Medulla oblongata (tissue), 1 donor: Measurements from ENCODE around the gene IFIT1.
A peak's percentile ranks its signal among the peaks of the same experiment; 100 is the strongest.
"Not testable (repeated sequence)": the region's sequence is repeated elsewhere in the genome, so short reads cannot be mapped to it uniquely, and the experiment has no call there.

ENCODE experiments used
- DNase-seq: peaks from one replicate; pipeline ENCODE4 v3.0.0-alpha.2; 2015; ENCODE audit errors: extremely low spot score

Gene IFIT1

DNA sequence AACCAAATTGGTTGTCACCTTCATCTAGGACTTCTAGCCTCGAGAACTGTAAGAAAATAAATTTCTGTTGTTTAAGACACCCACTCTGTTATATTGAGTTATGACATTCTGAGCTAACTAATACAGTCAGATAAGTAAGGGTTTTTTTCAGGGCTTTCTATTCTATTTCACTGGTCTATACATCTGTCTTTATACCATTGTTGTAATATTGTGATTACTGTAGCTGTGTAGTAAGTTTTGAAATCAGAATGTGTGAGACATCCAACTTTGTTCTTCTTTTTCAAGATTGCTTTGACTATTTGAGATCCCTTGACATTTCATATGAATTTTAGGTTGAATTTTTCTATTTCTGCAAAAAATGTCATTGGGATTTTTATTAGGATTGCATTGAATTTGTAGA lies 7.5 kb downstream of the IFIT1 start:
- no peak for DNase-seq

DNA sequence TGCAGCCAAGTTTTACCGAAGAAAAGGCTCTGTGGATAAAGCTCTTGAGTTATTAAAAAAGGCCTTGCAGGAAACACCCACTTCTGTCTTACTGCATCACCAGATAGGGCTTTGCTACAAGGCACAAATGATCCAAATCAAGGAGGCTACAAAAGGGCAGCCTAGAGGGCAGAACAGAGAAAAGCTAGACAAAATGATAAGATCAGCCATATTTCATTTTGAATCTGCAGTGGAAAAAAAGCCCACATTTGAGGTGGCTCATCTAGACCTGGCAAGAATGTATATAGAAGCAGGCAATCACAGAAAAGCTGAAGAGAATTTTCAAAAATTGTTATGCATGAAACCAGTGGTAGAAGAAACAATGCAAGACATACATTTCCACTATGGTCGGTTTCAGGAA lies 10.6 kb downstream of the IFIT1 start:
- no peak for DNase-seq

DNA sequence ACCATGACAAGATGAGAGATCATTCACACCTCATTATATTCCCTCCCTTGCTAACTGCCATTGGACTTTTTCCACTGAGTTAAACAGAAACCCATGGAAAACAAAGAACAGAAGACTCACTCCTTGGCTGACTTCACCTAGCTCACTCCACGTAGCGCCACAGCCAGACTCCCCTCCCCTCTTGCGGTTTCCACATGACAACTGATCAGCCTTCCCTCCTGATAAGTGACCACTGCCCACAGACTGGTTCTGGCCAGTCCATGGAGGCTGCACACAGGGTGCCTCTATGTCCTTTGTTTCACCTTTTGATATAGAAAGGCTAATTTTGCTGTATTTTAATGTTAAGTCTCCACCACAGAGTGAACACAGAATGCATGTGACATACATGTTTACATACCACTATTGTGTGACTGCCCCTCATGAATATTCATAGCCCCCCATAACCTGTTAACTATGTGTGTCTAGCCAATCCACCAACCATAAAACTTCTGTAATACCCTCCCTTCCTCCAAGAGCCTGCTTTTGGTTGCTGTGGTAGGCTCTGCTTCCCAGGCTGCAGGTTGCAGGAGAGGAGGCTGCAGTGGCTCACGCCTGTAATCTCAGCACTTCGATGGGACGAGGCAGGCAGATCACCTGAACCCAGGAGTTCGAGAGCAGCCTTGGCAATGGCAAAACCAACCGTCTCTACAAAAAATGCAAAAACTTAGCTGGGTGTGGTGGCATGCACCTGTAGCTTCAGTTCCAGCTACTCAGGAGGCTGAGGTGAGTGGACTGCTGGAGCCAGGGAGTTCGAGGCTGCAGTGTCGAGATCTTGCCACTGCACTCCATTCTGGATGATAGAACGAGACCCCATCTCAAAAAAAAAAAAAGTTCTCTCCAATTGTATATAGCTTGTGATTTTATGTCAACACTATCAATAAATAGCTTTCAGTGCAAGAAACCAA lies 12.0 kb downstream of the IFIT1 start:
- no peak for DNase-seq

DNA sequence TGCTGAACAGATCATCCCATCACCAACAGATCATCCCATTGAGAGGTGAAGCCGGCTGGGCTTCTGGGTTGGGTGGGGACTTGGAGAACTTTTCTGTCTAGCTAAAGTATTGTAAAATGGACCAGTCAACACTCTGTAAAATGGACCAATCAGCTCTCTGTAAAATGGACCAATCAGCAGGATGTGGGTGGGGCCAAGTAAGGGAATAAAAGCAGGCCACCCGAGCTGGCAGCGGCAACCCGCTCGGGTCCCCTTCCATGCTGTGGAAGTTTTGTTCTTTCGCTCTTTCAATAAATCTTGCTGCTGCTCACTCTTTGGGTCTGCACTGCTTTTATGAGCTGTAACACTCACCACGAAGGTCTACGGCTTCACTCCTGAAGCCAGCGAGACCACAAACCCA lies 13.8 kb downstream of the IFIT1 start:
- not testable (repeated sequence) for DNase-seq

DNA sequence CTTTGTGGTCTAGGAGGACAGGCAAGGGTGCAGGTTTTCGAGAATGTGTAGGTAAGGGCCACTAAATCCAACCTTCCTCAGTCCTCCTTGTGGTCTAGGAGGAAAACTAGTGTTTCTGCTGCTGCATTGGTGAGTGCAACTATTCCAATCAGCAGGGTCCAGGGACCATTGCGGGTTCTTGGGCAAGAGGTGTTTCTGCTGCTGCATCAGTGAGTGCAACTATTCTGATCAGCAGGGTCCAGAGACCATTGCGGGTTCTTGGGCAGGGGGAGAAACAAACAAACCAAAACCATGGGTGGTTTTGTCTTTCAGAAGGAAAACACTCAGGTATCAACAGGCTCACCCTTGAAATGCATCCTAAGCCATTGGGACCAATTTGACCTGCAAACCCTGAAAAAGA lies 15.4 kb downstream of the IFIT1 start:
- DNase-seq: not testable (repeated sequence)

DNA sequence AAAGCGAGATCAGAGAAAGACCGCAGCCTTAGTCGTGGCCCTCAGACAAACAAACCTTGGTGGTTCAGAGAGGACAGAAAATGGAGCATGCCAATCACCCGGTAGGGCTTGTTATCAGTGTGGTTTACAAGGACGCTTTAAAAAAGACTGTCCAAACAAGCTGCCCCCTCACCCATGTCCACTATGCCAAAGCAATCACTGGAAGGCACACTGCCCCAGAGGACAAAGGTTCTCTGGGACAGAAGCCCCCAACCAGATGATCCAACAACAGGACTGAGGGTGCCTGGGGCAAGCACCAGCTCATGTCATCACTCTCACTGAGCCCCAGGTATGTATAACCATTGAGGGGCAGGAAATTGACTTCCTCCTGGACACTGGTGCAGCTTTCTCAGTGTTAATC lies 16.9 kb downstream of the IFIT1 start:
- DNase-seq: not testable (repeated sequence)

DNA sequence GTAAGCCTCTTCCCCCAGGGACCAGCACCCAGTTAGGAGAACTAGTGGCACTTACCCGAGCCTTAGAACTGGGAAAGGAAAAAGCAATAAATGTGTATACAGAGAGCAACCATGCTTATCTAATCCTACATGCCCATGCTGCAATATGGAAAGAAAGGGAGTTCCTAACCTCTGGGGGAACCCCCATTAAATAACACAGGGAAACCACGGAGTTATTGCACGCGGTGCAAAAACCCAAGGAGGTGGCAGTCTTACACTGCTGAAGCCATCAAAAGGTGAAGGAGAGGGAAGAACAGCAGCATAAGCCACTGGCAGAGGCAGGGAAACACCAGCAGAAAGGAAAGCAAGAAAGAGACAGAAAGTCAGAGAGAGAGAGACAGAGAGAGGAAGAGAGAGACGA lies 18.1 kb downstream of the IFIT1 start:
- DNase-seq: not testable (repeated sequence)

DNA sequence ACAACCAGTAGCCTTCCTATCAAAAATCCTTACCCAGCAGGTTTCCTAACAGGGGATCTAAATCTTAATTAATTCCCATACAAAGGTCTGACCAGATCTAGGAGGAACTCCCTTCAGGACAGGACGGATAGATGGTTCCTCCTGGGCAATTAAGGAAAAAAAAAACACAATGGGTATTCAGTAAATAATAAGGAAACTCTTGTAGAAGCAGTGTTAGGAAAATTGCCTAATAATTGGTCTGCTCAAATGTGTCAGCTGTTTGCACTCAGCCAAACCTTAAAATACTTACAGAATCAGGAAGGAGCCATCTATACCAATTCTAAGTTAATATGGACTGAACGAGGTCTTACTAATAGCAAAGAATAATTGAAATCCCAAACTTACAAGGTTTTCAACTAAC lies 18.7 kb downstream of the IFIT1 start:
- not testable (repeated sequence) for DNase-seq

DNA sequence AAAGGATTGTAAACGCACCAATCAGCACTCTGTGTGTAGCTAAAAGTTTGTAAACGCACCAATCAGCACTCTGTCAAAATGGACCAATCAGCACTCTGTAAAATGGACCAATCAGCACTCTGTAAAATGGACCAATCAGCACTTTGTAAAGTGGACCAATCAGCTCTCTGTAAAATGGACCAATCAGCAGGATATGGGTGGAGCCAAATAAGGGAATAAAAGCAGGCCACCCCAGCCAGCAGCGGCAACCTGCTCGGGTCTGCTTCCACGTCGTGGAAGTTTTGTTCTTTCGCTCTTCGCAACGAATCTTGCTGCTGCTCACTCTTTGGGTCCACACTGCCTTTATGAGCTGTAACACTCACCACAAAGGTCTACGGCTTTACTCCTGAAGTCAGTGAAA lies 19.9 kb downstream of the IFIT1 start:
- DNase-seq: not testable (repeated sequence)

DNA sequence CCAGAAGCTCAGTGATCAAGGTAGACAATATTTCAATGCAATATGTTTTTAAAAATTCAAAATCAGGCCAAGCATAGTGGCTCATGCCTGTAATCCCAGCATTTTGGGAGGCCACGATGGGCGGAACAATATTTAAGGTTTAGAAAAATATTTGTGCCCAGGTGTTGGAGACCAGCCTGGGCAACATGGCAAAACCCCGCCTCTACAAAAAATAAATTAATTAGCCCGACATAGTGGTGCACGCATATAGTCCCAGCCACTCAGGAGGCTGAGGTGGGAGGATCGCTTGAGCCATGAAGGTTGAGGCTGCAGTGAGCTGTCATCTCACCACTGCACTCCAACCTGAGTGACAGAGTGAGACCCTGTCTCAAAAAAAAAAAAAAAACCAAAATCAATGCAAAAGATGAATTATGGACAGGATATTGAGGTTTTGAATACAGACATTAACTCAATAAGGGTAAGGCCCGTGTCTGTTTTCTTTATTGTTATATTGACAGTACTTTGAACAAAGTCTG lies 21.0 kb downstream of the IFIT1 start:
- DNase-seq: no peak

DNA sequence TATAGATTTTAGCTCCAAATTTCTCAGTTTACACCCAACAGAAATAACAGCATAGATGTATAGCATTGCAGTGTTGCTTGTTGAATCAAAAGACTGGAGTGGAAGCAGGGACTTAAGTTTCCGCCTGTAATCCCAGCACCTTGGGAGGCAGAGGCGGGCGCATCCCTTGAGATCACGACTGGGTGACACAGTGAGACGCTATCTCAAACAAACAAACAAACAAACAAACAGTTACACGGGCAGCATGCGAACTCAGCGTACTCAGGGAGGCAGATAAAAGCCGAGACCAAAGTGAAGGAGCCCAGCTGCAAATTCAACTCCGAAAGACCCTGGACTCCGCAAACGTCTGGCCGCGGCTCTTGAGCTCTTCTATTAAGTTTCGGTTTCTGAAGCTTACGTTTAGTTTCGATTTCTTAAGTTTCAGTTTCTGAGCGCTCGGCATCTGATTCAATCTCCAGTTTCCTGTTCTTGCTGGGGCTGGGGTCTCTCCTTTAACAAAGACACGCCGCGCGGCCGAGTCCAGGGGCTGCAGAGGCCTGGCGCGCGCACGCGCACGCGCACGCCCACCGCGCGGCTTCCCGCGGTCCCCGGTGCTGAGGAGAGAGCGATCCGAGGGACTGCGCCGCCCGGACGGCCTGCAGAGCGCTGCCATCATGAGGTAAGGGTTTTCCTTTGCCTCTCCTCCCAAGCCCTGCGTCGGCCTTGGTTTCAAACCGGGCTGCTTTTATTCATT lies 21.9 kb downstream of the IFIT1 start, which contains the start of gene IFIT5:
TSS of gene IFIT5 (plus strand) at position 423 of the 733 bp plus-strand sequence. CDS start at position 654, 231 bp downstream.
- peak; percentile 79 for DNase-seq

DNA sequence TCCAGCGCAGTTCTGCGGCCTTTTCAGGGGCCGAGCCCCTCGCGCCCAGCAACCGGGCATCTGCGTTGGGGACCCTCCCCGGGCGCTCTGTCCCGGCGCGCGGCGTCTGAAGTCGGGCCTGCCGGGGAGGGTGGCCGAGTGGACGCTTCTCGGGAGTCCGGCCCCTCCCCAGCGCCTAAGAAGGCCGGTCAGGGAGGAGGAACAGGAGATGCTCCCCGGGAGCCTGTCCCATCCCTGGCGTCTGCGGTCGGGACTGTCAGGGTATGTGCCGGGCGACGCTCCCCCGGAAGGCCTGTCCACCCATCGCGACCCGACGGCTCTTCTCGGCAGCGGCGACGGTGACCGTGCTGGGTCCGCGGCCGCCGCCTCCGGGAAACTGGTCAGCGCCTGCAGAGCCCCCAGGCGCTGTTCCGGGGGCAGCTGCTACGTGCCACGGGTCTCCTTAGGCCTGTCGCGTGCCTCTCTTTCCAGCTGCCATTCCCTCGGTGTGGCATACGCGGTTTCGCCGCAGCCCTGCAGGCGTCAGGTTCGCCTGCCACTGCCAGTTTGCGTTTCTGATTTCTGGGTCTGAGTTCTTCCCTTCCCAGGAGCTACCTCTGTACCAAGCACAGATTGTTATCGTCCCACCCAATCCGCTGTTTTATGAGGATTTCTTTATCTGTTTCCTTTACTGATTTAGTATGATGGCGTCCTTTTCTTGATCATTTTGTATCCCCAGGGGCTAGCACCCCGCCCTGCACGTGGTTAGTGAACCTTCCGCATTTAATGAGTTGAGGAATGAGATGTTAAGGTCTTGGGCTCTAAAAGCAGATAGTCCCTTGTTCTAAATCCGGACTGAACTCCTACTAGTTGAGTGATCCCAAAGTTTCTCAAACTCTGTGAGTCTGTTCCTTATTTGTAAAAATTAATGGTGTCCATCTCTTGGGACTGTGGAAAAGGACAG lies 22.7 kb downstream of the IFIT1 start:
- DNase-seq: peak; percentile 64

DNA sequence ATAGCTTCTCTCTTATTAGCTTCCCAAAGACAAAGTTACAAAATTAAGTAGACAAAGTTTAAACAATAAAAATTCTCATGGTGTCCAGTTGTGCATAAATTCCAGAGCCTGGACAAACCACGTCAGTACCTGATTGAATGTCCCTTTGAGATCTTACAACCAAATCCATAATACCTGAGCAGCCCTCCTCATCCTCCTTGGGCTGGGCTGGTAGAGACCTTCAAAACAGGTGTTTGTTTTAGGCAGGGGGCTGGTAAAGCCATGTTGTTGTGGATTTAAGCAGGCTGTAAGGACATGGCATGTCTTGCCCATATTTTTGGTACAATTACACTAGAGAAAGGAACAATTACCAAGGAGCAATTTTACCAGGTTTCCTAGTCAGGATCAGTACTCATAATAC lies 24.0 kb downstream of the IFIT1 start:
- no peak for DNase-seq

DNA sequence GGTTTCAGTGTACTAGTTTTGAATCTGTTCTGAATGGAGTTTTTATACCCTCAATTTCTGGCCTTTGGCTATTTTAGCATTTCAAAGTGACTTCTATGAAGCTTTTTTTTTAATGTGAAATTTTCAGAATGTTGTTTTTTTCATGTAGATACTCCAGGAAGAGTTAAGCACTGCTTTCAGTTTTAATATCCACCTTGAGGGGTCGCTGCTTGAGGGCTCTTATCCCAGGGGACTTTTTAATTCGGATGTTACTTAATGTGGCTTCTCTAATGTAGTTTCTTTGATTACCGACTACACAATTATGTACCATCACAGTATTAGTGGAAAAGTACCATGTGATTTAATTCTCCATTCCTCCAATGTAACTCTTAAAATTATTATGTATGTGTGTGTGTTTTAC lies 27.1 kb downstream of the IFIT1 start:
- DNase-seq: no peak

DNA sequence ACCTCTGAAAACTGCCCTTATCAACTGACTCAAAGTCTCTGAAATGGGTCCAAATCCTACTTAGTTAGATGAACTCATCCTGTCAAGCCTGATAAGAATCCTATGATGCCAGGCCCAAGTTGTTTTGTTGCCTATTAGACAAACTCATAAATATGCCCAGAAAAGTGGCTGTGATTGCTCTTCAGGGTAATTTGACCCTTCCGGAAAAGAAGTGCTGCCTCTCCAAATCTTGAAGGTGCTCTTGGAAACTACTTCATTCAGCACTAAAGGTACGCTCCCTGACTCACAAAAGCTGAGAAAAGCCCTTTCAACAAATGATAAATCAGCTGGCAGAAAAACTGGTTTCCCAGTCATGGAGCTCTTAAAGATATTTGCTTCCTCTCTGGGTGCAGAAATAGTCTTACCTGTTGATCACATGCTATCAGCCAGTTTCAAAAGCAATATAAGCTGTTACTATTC lies 28.6 kb downstream of the IFIT1 start:
- DNase-seq: no peak

DNA sequence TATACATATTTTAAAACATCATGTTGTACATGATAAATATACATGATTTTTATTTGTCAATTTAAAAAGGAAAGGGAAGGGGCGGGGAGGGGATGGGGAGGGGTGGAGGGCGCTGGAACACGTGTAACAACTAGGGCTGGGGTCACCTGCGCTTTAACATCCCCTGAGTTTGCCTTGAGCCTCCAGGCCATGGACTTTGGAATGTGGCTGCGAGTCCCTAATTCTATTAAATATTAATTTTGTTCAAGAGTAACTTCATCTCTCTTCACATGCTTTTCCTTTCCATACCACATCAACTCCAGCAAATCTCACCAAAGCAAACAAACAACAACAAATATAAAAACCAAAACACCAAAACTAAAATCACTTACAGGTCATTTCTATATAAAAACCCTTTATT lies 32.6 kb downstream of the IFIT1 start:
- DNase-seq: no peak

DNA sequence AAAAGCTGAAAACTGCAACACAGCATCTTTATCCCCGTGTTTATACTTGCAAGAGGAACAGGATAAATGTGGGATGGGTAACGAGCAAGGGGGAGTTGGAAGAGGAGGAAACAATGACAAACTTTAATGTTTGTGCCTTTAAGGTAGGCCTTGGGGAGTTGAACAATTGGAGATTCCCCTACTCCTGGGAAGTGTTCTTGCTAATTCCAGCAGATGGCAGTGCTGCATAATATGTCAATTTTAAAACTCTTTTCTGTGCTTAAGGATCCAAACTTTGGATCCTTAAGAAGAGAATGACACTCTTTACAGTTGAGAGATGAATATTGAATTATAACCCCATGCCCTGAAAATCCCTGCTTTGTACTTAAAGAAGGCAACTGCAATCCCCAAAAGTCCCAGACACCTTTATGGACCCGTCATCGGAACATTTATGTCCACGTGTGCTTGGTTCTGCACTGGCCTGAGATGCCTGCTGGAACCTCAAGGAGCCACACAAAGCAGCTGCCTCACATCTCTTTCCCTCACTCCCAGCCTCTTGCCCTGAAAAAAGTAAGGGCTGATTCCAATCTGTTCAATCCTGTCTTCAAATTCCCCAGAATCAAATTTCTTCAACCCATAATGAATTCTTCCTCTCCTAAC lies 33.9 kb downstream of the IFIT1 start:
- DNase-seq: peak; percentile 75

DNA sequence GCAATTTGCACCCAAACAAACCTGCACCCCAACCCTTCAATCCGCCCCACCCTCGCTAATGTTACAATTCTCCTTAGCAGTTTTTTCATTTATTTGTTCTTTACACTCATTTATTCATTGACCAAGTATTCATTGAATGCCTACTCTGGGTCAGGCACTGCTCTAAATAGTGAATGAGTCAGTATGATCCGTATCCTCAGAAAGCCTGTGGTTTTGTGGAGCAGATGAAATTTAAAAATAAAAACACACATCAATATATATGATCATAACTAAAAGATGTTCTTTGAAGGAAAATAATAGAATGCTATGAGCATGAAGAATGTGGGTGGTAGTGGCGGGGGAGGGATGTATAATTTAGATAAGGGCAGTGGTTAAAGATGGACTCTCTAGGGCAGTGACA lies 35.2 kb downstream of the IFIT1 start:
- no peak for DNase-seq

DNA sequence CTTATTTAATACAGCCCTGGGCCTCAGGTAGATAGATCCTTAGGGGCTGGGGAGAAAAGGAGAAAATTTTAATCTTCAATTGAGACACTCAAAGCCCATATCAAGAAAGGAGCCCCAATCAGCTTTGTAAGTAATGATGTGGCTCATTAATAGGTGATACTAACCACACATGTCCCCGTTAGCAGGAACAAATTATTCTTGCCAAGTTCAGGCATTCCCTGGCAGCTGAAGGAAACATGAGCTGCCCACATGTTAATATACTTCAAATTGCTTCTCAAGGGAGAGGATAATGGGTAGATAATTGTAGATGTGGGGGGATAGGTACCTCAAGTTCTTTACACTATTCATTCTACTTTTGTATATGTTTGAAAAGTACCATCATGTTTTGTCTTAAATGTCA lies 36.5 kb downstream of the IFIT1 start:
- DNase-seq: no peak

DNA sequence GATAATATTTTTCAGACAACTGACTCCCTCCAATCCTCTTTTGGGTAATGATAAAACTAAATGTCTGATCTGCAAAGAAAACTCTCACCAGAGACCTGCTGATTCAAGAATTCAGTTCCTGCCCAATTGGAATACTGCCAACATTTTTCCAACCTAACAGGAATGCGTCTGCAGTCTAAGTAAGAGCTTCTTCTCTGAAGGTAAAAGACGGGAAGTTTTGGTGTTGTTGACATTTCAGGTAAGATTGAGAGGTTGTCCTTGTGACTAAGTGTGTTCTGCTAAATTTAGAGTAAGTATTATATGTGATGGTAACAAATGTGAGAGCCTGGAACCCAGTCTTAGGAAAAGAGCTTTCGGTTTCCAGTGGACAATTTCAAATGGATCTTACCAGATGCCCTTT lies 39.6 kb downstream of the IFIT1 start:
- DNase-seq: no peak

DNA sequence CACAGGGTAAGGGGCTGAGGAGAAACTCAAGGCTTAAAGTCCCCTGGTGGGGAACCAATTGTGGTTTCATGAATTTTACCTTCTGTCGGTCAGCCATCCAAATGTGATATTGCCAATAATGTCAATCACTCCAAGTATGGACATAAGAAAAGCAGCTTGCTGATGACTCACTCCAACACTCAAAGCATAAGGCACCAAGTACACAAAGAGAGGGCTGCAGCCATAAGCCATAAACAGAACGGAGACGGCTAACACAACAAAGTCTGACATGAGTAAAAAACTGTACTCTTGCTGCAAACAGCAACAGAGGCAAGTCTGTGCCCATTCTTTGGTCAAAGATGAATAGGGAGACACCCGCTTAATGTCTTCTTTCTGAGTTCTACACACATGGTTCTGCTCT lies 46.1 kb downstream of the IFIT1 start:
- DNase-seq: no peak
